Activated naive CD4-positive, alpha-beta T cell treated with anti-CD3 and anti-CD28 coated beads, Interleukin-2, amount 10 ng/mL, durations not matched to agents 7 days and 5 days (primary cell): ENCODE measurements around the gene API5.
"Not testable (repeated sequence)": the region's sequence is repeated elsewhere in the genome, so short reads cannot be mapped to it uniquely, and the experiment has no call there.

Experiments used
- CTCF ChIA-PET: fragments of 350-600 bp; sonication (Branson Sonifier 250); formaldehyde crosslinking; loops from one replicate; lab custom pipeline; 2021; ENCODE audit warnings: antibody characterized with exemption; lab: Charles Lee
- DNase-seq: peaks from one replicate; pipeline ENCODE4 v3.0.0-alpha.2; 2020
- H3K27ac Mint-ChIP-seq: one replicate; pipeline ENCODE4 v1.8.0; 2021; ENCODE audit warnings: mild to moderate bottlenecking, moderate library complexity, mixed read lengths
- H3K27me3 Mint-ChIP-seq: one replicate; pipeline ENCODE4 v1.8.0; 2021; ENCODE audit warnings: mild to moderate bottlenecking, mixed read lengths
- H3K36me3 Mint-ChIP-seq: one replicate; pipeline ENCODE4 v1.8.0; 2021; ENCODE audit warnings: mixed read lengths
- H3K4me1 Mint-ChIP-seq: one replicate; pipeline ENCODE4 v1.8.0; 2021; ENCODE audit warnings: mixed read lengths
- H3K4me3 Mint-ChIP-seq: one replicate; pipeline ENCODE4 v1.8.0; 2021; ENCODE audit warnings: mild to moderate bottlenecking, moderate library complexity, mixed read lengths
- H3K9me3 Mint-ChIP-seq: one replicate; pipeline ENCODE4 v1.8.0; 2021; ENCODE audit warnings: mixed read lengths

The API5 gene

GRCh38 chr11:43328482-43328881 is 16.7 kb downstream of the API5 start:
- Mint-ChIP-seq H3K36me3 (peaks cover 49% of the 10 kb centered on the region), H3K4me1 (no peaks in the 10 kb centered on the region), H3K27ac (no peak overlapping the region), H3K27me3 (no peaks in the 10 kb centered on the region), H3K4me3 (no peak overlapping the region), H3K9me3 (no peaks in the 10 kb centered on the region)
- DNase-seq = no peak
- CTCF ChIA-PET = interaction anchor here (0.9 to 1.9 kb wide), 2 partner anchors 10 to 91 kb away, joined by 3 to 4 read pairs; no protein-coding TSS in a partner anchor

- CTCF ChIA-PET = no interaction called here
- no peak overlapping the region for H3K27ac Mint-ChIP-seq
Observed at GRCh38 chr11:43341159-43341558, 29.4 kb downstream of the API5 start.

GRCh38 chr11:43351426-43351825 is 39.6 kb downstream of the API5 start:
- H3K27me3 Mint-ChIP-seq, H3K4me3 Mint-ChIP-seq, DNase-seq, H3K4me1 Mint-ChIP-seq, H3K9me3 Mint-ChIP-seq, H3K36me3 Mint-ChIP-seq, H3K27ac Mint-ChIP-seq, CTCF ChIA-PET: not testable (repeated sequence)

More at GRCh38 chr11:43341159-43341558, 29.4 kb downstream of the API5 start:
- H3K4me3 Mint-ChIP-seq = no peak overlapping the region
- no peaks in the 10 kb centered on the region for H3K27me3 Mint-ChIP-seq
- peaks cover 33% of the 10 kb centered on the region for H3K36me3 Mint-ChIP-seq
- DNase-seq = no peak
- H3K4me1 Mint-ChIP-seq = no peaks in the 10 kb centered on the region
- no peaks in the 10 kb centered on the region for H3K9me3 Mint-ChIP-seq

GRCh38 chr11:43354311-43354710 is 42.5 kb downstream of the API5 start:
- no peak overlapping the region for H3K4me3 Mint-ChIP-seq
- H3K36me3 Mint-ChIP-seq = peaks cover 4% of the 10 kb centered on the region
- no peak for DNase-seq
- peaks cover 4% of the 10 kb centered on the region for H3K27me3 Mint-ChIP-seq
- peaks cover 11% of the 10 kb centered on the region for H3K4me1 Mint-ChIP-seq
- CTCF ChIA-PET = no interaction called here
- no peak overlapping the region for H3K27ac Mint-ChIP-seq
- no peaks in the 10 kb centered on the region for H3K9me3 Mint-ChIP-seq

GRCh38 chr11:43356336-43356735 is 44.5 kb downstream of the API5 start:
- H3K36me3 Mint-ChIP-seq = peaks cover 6% of the 10 kb centered on the region
- DNase-seq = no peak
- no peaks in the 10 kb centered on the region for H3K9me3 Mint-ChIP-seq
- H3K27ac Mint-ChIP-seq = no peak overlapping the region
- H3K27me3 Mint-ChIP-seq = peaks cover 4% of the 10 kb centered on the region
- CTCF ChIA-PET = interaction anchor here (0.5 kb wide), 1 partner anchor 18 kb away, joined by 3 read pairs; no protein-coding TSS in a partner anchor
- H3K4me1 Mint-ChIP-seq = peaks cover 28% of the 10 kb centered on the region
- no peak overlapping the region for H3K4me3 Mint-ChIP-seq

- no peak for DNase-seq
- H3K4me3 Mint-ChIP-seq = peak overlapping the region; percentile 94
- H3K36me3 Mint-ChIP-seq = peaks cover 8% of the 10 kb centered on the region
- peaks cover 39% of the 10 kb centered on the region for H3K4me1 Mint-ChIP-seq
- H3K9me3 Mint-ChIP-seq = no peaks in the 10 kb centered on the region
- peak overlapping the region; percentile 97 for H3K27ac Mint-ChIP-seq
- CTCF ChIA-PET = interaction anchor here (2.2 kb wide), 1 partner anchor 47 kb away, joined by 14 read pairs; the partner anchor contains the start of gene API5
- H3K27me3 Mint-ChIP-seq = peaks cover 4% of the 10 kb centered on the region
Observed at GRCh38 chr11:43358279-43358800, 46.5 kb downstream of the API5 start.

GRCh38 chr11:43358801-43359421 is 47.1 kb downstream of the API5 start, which contains the start of gene TTC17:
Gene TTC17, plus strand, starts transcription at chr11:43358920. Its CDS starts 35 bp downstream, at chr11:43358955.
- CTCF ChIA-PET = interaction anchor here (0.6 to 2.2 kb wide), 4 partner anchors 13 to 47 kb away, joined by 3 to 14 read pairs (median 4); partner anchors contain the start of gene API5

GRCh38 chr11:43359422-43359818 is 47.6 kb downstream of the API5 start:
- Mint-ChIP-seq H3K4me1 (peaks cover 39% of the 10 kb centered on the region), H3K27ac (peak overlapping the region; percentile 97)
- CTCF ChIA-PET = interaction anchor here (0.6 to 2.2 kb wide), 4 partner anchors 14 to 48 kb away, joined by 3 to 14 read pairs (median 4); partner anchors contain the start of gene API5

More at GRCh38 chr11:43358801-43359421, 47.1 kb downstream of the API5 start, which contains the start of gene TTC17:
- Mint-ChIP-seq H3K27me3 (peaks cover 4% of the 10 kb centered on the region), H3K9me3 (no peaks in the 10 kb centered on the region), H3K27ac (peak within 1 kb of the TSS; percentile 97), H3K4me3 (peak within 1 kb of the TSS; percentile 94), H3K36me3 (peaks cover 12% of the 10 kb centered on the region), H3K4me1 (peaks cover 39% of the 10 kb centered on the region)
- peak; percentile 97 for DNase-seq

GRCh38 chr11:43360361-43361032 is 48.7 kb downstream of the API5 start:
- peak overlapping the region; percentile 97 for H3K27ac Mint-ChIP-seq
- no peaks in the 10 kb centered on the region for H3K9me3 Mint-ChIP-seq
- DNase-seq = no peak
- peak overlapping the region; percentile 94 for H3K4me3 Mint-ChIP-seq
- peaks cover 4% of the 10 kb centered on the region for H3K27me3 Mint-ChIP-seq
- peaks cover 39% of the 10 kb centered on the region for H3K4me1 Mint-ChIP-seq
- H3K36me3 Mint-ChIP-seq = peaks cover 16% of the 10 kb centered on the region
- CTCF ChIA-PET = interaction anchor here (1.0 kb wide), 2 partner anchors 36 to 59 kb away, joined by 3 to 4 read pairs; no protein-coding TSS in a partner anchor

More at GRCh38 chr11:43359422-43359818, 47.6 kb downstream of the API5 start:
- DNase-seq = peak; percentile 58
- peaks cover 15% of the 10 kb centered on the region for H3K36me3 Mint-ChIP-seq
- H3K9me3 Mint-ChIP-seq = no peaks in the 10 kb centered on the region
- peak overlapping the region; percentile 94 for H3K4me3 Mint-ChIP-seq
- peaks cover 4% of the 10 kb centered on the region for H3K27me3 Mint-ChIP-seq

- H3K9me3 Mint-ChIP-seq = no peaks in the 10 kb centered on the region
- peaks cover 28% of the 10 kb centered on the region for H3K36me3 Mint-ChIP-seq
- no peak overlapping the region for H3K4me3 Mint-ChIP-seq
- no peaks in the 10 kb centered on the region for H3K27me3 Mint-ChIP-seq
- H3K4me1 Mint-ChIP-seq = peaks cover 10% of the 10 kb centered on the region
- CTCF ChIA-PET = interaction anchor here (1.4 kb wide), 1 partner anchor 53 kb away, joined by 4 read pairs; no protein-coding TSS in a partner anchor
- H3K27ac Mint-ChIP-seq = no peak overlapping the region
- no peak for DNase-seq
Observed at GRCh38 chr11:43366677-43367076, 54.9 kb downstream of the API5 start.

GRCh38 chr11:43367382-43368178 is 55.8 kb downstream of the API5 start:
- Mint-ChIP-seq H3K4me3 (no peak overlapping the region), H3K27me3 (no peaks in the 10 kb centered on the region), H3K36me3 (peaks cover 28% of the 10 kb centered on the region), H3K9me3 (no peaks in the 10 kb centered on the region), H3K4me1 (peaks cover 4% of the 10 kb centered on the region), H3K27ac (no peak overlapping the region)
- CTCF ChIA-PET = interaction anchor here (1.4 kb wide), 1 partner anchor 52 kb away, joined by 4 read pairs; no protein-coding TSS in a partner anchor
- DNase-seq = no peak

- Mint-ChIP-seq H3K4me3 (no peak overlapping the region), H3K9me3 (no peaks in the 10 kb centered on the region), H3K36me3 (peaks cover 13% of the 10 kb centered on the region), H3K4me1 (peaks cover 5% of the 10 kb centered on the region), H3K27me3 (no peaks in the 10 kb centered on the region), H3K27ac (no peak overlapping the region)
- no peak for DNase-seq
- CTCF ChIA-PET = no interaction called here
Observed at GRCh38 chr11:43376065-43376464, 64.3 kb downstream of the API5 start.

- H3K4me3 Mint-ChIP-seq = no peak overlapping the region
- CTCF ChIA-PET = no interaction called here
- DNase-seq = no peak
Observed at GRCh38 chr11:43376594-43376993, 64.8 kb downstream of the API5 start.

More at GRCh38 chr11:43376594-43376993, 64.8 kb downstream of the API5 start:
- no peaks in the 10 kb centered on the region for H3K27me3 Mint-ChIP-seq
- H3K36me3 Mint-ChIP-seq = peaks cover 15% of the 10 kb centered on the region
- H3K4me1 Mint-ChIP-seq = peaks cover 5% of the 10 kb centered on the region
- H3K9me3 Mint-ChIP-seq = no peaks in the 10 kb centered on the region
- H3K27ac Mint-ChIP-seq = no peak overlapping the region
